Bronchial epithelial cell (primary cell): ENCODE measurements around the gene ZNF383. TPM values are rescaled to one million over a fixed set of nuclear protein-coding genes. Genes with fewer than 3 reads are reported as not detected.
"Not testable (repeated sequence)": the region's sequence is repeated elsewhere in the genome, so short reads cannot be mapped to it uniquely, and the experiment has no call there.

Experiments used
- DNase-seq: peaks from one replicate; pipeline ENCODE4 v3.0.0-alpha.2; 2010; ENCODE audit warnings: low read depth
- FAIRE-seq: peaks from 2 replicates; lab custom pipeline; 2011; peaks lifted over from hg19 to GRCh38; lab: Jason Lieb, UNC
- H3K27me3 ChIP-seq: 2 replicates; pipeline ENCODE4 v1.5.1; 2011; ENCODE audit warnings: low read length; ENCODE audit not compliant: control insufficient read depth, insufficient read depth
- H3K36me3 ChIP-seq: 2 replicates; pipeline ENCODE4 v1.5.1; 2011; ENCODE audit warnings: low read length; ENCODE audit not compliant: control insufficient read depth, insufficient read depth
- H3K4me3 ChIP-seq: 2 replicates; pipeline ENCODE4 v1.5.1; 2011; ENCODE audit warnings: mild to moderate bottlenecking, low read depth, low read length, control low read depth
- CTCF ChIP-seq: IDR thresholded peaks from 2 replicates; pipeline ENCODE4 v1.5.1; 2011; ENCODE audit warnings: mild to moderate bottlenecking, moderate library complexity, low read length, control low read depth, inconsistent platforms; ENCODE audit not compliant: insufficient read depth, severe bottlenecking
- total RNA-seq: library from RNA; depleted of rRNA; stranded (reverse); fragments of >200 nt; gene quantifications from 2 replicates; pipeline ENCODE4 v1.2.1, GENCODE V29; 2014

The ZNF383 gene
- 6.8 and 9.5 TPM in 2 replicates for total RNA-seq

GRCh38 chr19:37217775-37218591, at the start of gene ZNF383:
Gene ZNF383, plus strand, starts transcription at chr19:37218214. Its CDS starts 12,240 bp downstream, at chr19:37230454.
- Histone ChIP-seq H3K27me3 (no peaks in the 10 kb centered on the region), H3K36me3 (peaks cover 3% of the 10 kb centered on the region), H3K4me3 (peak within 1 kb of the TSS; percentile 70)
- FAIRE-seq (no peak), DNase-seq (peak; percentile 80)
- no peak for TF ChIP-seq CTCF

- peak; percentile 72 for FAIRE-seq
These were observed 45.3 kb upstream of the ZNF383 start, which contains the start of gene ZNF585A for GRCh38 chr19:37172368-37173366. Gene ZNF585A, minus strand, starts transcription at chr19:37172695. Its CDS starts 2,785 bp downstream, at chr19:37169910.

GRCh38 chr19:37186071-37186470, 31.9 kb upstream of the ZNF383 start:
- not testable (repeated sequence) for FAIRE-seq, H3K27me3 ChIP-seq, H3K4me3 ChIP-seq, H3K36me3 ChIP-seq, DNase-seq

More at GRCh38 chr19:37172368-37173366, 45.3 kb upstream of the ZNF383 start, which contains the start of gene ZNF585A:
- Histone ChIP-seq H3K27me3 (no peaks in the 10 kb centered on the region), H3K36me3 (peaks cover 3% of the 10 kb centered on the region), H3K4me3 (peak within 1 kb of the TSS; percentile 60)
- DNase-seq = peak; percentile 95
- peak; percentile 31 for TF ChIP-seq CTCF

DNA sequence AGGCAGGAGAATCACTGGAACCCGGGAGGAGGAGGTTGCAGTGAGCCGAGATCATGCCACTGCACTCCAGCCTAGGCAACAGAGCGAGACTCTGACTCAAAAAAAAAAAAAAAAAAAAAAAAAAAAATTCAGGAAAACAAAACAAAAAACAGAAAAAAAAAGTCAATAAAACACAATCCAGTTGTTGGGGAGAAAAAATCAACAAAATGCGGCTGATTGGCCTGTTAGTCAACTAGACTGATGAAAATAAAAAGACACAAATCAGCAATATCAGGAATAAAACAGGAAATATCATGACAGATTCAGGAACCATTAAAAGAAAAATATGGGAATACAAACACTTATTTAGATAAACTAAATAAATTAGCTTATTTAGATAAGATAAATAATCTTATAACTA, 22.8 kb upstream of the ZNF383 start:
- H3K27me3 ChIP-seq, FAIRE-seq, H3K36me3 ChIP-seq, DNase-seq, H3K4me3 ChIP-seq: not testable (repeated sequence)

DNA sequence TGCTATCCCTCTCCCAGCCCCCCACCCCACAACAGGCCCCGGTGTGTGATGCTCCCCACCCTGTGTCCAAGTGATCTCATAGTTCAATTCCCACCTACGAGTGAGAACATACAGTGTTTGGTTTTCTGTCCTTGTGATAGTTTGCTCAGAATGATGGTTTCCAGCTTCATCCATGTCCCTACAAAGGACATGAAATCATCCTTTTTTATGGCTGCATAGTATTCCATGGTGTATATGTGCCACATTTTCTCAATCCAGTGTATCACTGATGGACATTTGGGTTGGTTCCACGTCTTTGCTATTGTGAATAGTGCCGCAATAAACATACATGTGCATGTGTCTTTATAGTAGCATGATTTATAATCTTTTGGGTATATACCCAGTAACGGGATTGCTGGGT, 20.9 kb upstream of the ZNF383 start:
- DNase-seq, H3K27me3 ChIP-seq, H3K36me3 ChIP-seq, H3K4me3 ChIP-seq, FAIRE-seq: not testable (repeated sequence)

- no peaks in the 10 kb centered on the region for H3K27me3 ChIP-seq
- peaks cover 1% of the 10 kb centered on the region for H3K36me3 ChIP-seq
- no peak overlapping the region for H3K4me3 ChIP-seq
- DNase-seq (no peak), FAIRE-seq (no peak)
- no peak for TF ChIP-seq CTCF
These were observed 20.2 kb upstream of the ZNF383 start for GRCh38 chr19:37197768-37198167.

DNA sequence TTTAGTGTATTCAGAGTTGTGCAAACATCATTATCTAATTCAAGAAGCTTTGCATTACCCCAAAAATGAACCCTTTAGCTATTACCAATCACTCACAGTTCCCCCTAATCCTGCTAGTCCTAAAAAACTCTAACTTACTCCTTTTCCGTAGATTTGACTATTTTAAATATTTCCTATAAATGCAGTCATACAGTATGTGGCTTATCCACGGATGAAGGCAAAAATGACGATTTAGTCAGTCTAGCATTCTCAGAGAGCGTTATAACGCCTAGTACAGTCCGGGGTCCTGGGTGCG, 587 bp upstream of the ZNF383 start:
- TF ChIP-seq CTCF = no peak
- FAIRE-seq (no peak), DNase-seq (no peak)
- peaks cover 3% of the 10 kb centered on the region for H3K36me3 ChIP-seq
- H3K27me3 ChIP-seq = no peaks in the 10 kb centered on the region
- H3K4me3 ChIP-seq = peak overlapping the region; percentile 70
